HepG2 (cell line): Measurements from ENCODE around the gene APOA1. TPM values are rescaled to one million over a fixed set of nuclear protein-coding genes. Genes with fewer than 3 reads are reported as not detected.
A peak's percentile ranks its signal among the peaks of the same experiment; 100 is the strongest.

Source experiments
- CEBPG ChIP-seq: IDR thresholded peaks from 2 replicates; pipeline ENCODE4 v1.6.1; 2016
- ETV6 ChIP-seq: sonication (generic); formaldehyde crosslinking; conservative IDR thresholded peaks from 2 replicates; pipeline ENCODE4 v1.4.0; 2020; ENCODE audit warnings: missing genetic modification reagents
- FOSL2 ChIP-seq: sonication (generic); formaldehyde crosslinking; IDR thresholded peaks from 2 replicates; pipeline ENCODE4 v1.4.0; 2020; ENCODE audit warnings: missing genetic modification reagents
- FOXK1 ChIP-seq: sonication (generic); formaldehyde crosslinking; IDR thresholded peaks from 2 replicates; pipeline ENCODE4 v1.4.0; 2020; ENCODE audit warnings: low read depth, missing genetic modification reagents, borderline replicate concordance
- GTF3A ChIP-seq: sonication (generic); formaldehyde crosslinking; conservative IDR thresholded peaks from 2 replicates; pipeline ENCODE4 v1.4.0; 2020; ENCODE audit warnings: mild to moderate bottlenecking, missing genetic modification reagents
- HMG20B ChIP-seq: conservative IDR thresholded peaks from 2 replicates; pipeline ENCODE4 v1.6.1; 2016; ENCODE audit warnings: missing genetic modification reagents, missing compliant biosample characterization
- HNRNPLL ChIP-seq: fragments of 200-400 bp; formaldehyde crosslinking; IDR thresholded peaks from 2 replicates; pipeline ENCODE4 v1.6.1; 2017; ENCODE audit warnings: mild to moderate bottlenecking, low read depth, low read length; ENCODE audit not compliant: poor library complexity, severe bottlenecking
- PHF5A ChIP-seq: IDR thresholded peaks from one replicate; pipeline ENCODE4 v1.6.1; 2018; ENCODE audit warnings: low read depth, missing genetic modification reagents; ENCODE audit not compliant: unreplicated experiment
- SKI ChIP-seq: fragments of 450-650 bp; IDR thresholded peaks from one replicate; pipeline ENCODE4 v1.6.1; 2018; ENCODE audit warnings: mild to moderate bottlenecking; ENCODE audit not compliant: partially characterized antibody
- SOX6 ChIP-seq, 2 experiments: fragments of 450-650 bp in 1 of 2; sonication (generic) in 1 of 2; formaldehyde crosslinking in 1 of 2; IDR thresholded peaks; 2 replicates each; pipeline versions ENCODE4 v1.4.0 to v1.6.1; 2017 to 2020; ENCODE audit warnings: antibody characterized with exemption in 1 of 2, mild to moderate bottlenecking in 1 of 2, missing genetic modification reagents in 1 of 2
- SP4 ChIP-seq: sonication (generic); formaldehyde crosslinking; IDR thresholded peaks from 2 replicates; pipeline ENCODE4 v1.8.1; 2023; ENCODE audit warnings: mild to moderate bottlenecking, missing genetic modification reagents
- TAF1 ChIP-seq: sonication (generic); formaldehyde crosslinking; IDR thresholded peaks from 2 replicates; pipeline ENCODE4 v1.4.0; 2020; ENCODE audit warnings: missing genetic modification reagents
- TARDBP ChIP-seq: sonication (generic); formaldehyde crosslinking; IDR thresholded peaks from 2 replicates; pipeline ENCODE4 v1.8.0; 2022; ENCODE audit warnings: mild to moderate bottlenecking, missing genetic modification reagents
- ZNF234 ChIP-seq: sonication (generic); formaldehyde crosslinking; conservative IDR thresholded peaks from 2 replicates; pipeline ENCODE4 v1.5.1; 2020; ENCODE audit warnings: mild to moderate bottlenecking, missing genetic modification reagents
- ZNF550 ChIP-seq: sonication (generic); formaldehyde crosslinking; IDR thresholded peaks from 2 replicates; pipeline ENCODE4 v1.4.0; 2020; ENCODE audit warnings: mild to moderate bottlenecking, missing genetic modification reagents, borderline replicate concordance
- ZNF598 ChIP-seq: sonication (generic); formaldehyde crosslinking; IDR thresholded peaks from 2 replicates; pipeline ENCODE4 v1.5.1; 2020; ENCODE audit warnings: mild to moderate bottlenecking, missing genetic modification reagents, borderline replicate concordance
- ZNF605 ChIP-seq: sonication (generic); formaldehyde crosslinking; IDR thresholded peaks from 2 replicates; pipeline ENCODE4 v1.8.0; 2022; ENCODE audit warnings: mild to moderate bottlenecking, missing genetic modification reagents
- ZNF644 ChIP-seq: IDR thresholded peaks from 2 replicates; pipeline ENCODE4 v1.6.1; 2016; ENCODE audit warnings: low read depth
- ZNF746 ChIP-seq: sonication (generic); formaldehyde crosslinking; IDR thresholded peaks from 2 replicates; pipeline ENCODE4 v1.8.0; 2022; ENCODE audit warnings: mild to moderate bottlenecking, missing genetic modification reagents
- ZNF878 ChIP-seq: sonication (generic); formaldehyde crosslinking; IDR thresholded peaks from 2 replicates; pipeline ENCODE4 v1.8.1; 2023; ENCODE audit warnings: mild to moderate bottlenecking, missing genetic modification reagents, moderate library complexity
- polyA plus RNA-seq, 8 experiments: library from polyadenylated mRNA; depleted of rRNA in 3 of 8; stranded (reverse) in 7 of 8; unstranded in 1 of 8; fragments of >200 nt; fragmentation: Illumina TruSeq in 4 of 8; extraction: Trizol in 4 of 8; gene quantifications; 2 replicates each; pipeline versions ENCODE4 v1.2.1 to v1.2.3, GENCODE V29; 2011 to 2016; ENCODE audit warnings: low read depth in 4 of 8, missing spikeins in 1 of 8, mixed read lengths in 1 of 8; ENCODE audit not compliant: insufficient read depth in 1 of 8
- total RNA-seq, 5 experiments: library from RNA; depleted of rRNA; stranded (reverse); fragments of >200 nt; fragmentation: Illumina TruSeq; extraction: Trizol; gene quantifications; 2 replicates each; pipeline ENCODE4 v1.2.3, GENCODE V29; 2016; ENCODE audit warnings: low read depth in 1 of 5
- TF ChIP-seq, protein P1 (sequence below): sonication (generic); formaldehyde crosslinking; IDR thresholded peaks from 2 replicates; pipeline ENCODE4 v1.4.0; 2020; ENCODE audit warnings: missing genetic modification reagents
- TF ChIP-seq, protein P2 (sequence below): sonication (generic); formaldehyde crosslinking; IDR thresholded peaks from 2 replicates; pipeline ENCODE4 v1.4.0; 2020; ENCODE audit warnings: missing genetic modification reagents, borderline replicate concordance
- TF ChIP-seq, protein P3 (sequence below): sonication (generic); formaldehyde crosslinking; IDR thresholded peaks from 2 replicates; pipeline ENCODE4 v1.4.0; 2020; ENCODE audit warnings: mild to moderate bottlenecking, missing genetic modification reagents

The APOA1 gene
- total and polyA plus RNA-seq, 2 of the 13 experiments (the other 11 are each of a cell fraction or from before 2014, with no cell fraction given) = 1,973 to 5,485 TPM

DNA sequence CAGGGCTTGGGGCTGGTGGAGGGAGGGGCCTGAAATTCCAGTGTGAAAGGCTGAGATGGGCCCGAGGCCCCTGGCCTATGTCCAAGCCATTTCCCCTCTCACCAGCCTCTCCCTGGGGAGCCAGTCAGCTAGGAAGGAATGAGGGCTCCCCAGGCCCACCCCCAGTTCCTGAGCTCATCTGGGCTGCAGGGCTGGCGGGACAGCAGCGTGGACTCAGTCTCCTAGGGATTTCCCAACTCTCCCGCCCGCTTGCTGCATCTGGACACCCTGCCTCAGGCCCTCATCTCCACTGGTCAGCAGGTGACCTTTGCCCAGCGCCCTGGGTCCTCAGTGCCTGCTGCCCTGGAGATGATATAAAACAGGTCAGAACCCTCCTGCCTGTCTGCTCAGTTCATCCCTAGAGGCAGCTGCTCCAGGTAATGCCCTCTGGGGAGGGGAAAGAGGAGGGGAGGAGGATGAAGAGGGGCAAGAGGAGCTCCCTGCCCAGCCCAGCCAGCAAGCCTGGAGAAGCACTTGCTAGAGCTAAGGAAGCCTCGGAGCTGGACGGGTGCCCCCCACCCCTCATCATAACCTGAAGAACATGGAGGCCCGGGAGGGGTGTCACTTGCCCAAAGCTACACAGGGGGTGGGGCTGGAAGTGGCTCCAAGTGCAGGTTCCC, 7.8 kb downstream of the APOA1 start, which contains the start of gene APOC3 (continued):
- TF ChIP-seq SOX6 (IDR thresholded peaks at IDR 0.05) (no peak), SOX6 (CRISPR knock-in tag; IDR thresholded peaks at IDR 0.05) (peak; percentile 77), ZNF644 (CRISPR knock-in tag) (no peak), HNRNPLL (no peak), ZNF550 (no peak), TARDBP (CRISPR knock-in tag) (peak; percentile 52; the same call in 1 of the 2 replicates), ZNF598 (CRISPR knock-in tag) (no peak), SP4 (CRISPR knock-in tag) (peak; percentile 69), ZNF234 (no peak), ETV6 (no peak), ZNF878 (CRISPR knock-in tag) (peak; percentile 78; the same call in 1 of the 2 replicates), ZNF605 (CRISPR knock-in tag) (peak; percentile 55; the same call in 1 of the 2 replicates), CEBPG (CRISPR knock-in tag) (peak; percentile 95), TAF1 (peak; percentile 73), ZNF746 (CRISPR knock-in tag) (peak; percentile 94), FOXK1 (CRISPR knock-in tag) (peak; percentile 64), HMG20B (CRISPR knock-in tag) (peak; percentile 40; the same call in 1 of the 2 replicates), PHF5A (CRISPR knock-in tag) (no peak), FOSL2 (peak; percentile 61), GTF3A (CRISPR knock-in tag) (no peak; the same call in 1 of the 2 replicates), SKI (peak; percentile 68)
- TF ChIP-seq, protein P1, sequence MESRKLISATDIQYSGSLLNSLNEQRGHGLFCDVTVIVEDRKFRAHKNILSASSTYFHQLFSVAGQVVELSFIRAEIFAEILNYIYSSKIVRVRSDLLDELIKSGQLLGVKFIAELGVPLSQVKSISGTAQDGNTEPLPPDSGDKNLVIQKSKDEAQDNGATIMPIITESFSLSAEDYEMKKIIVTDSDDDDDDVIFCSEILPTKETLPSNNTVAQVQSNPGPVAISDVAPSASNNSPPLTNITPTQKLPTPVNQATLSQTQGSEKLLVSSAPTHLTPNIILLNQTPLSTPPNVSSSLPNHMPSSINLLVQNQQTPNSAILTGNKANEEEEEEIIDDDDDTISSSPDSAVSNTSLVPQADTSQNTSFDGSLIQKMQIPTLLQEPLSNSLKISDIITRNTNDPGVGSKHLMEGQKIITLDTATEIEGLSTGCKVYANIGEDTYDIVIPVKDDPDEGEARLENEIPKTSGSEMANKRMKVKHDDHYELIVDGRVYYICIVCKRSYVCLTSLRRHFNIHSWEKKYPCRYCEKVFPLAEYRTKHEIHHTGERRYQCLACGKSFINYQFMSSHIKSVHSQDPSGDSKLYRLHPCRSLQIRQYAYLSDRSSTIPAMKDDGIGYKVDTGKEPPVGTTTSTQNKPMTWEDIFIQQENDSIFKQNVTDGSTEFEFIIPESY (CRISPR knock-in tag) = 0 out of 2 replicates have a peak, but pooled peaks have one; percentile 5
- TF ChIP-seq, protein P2, sequence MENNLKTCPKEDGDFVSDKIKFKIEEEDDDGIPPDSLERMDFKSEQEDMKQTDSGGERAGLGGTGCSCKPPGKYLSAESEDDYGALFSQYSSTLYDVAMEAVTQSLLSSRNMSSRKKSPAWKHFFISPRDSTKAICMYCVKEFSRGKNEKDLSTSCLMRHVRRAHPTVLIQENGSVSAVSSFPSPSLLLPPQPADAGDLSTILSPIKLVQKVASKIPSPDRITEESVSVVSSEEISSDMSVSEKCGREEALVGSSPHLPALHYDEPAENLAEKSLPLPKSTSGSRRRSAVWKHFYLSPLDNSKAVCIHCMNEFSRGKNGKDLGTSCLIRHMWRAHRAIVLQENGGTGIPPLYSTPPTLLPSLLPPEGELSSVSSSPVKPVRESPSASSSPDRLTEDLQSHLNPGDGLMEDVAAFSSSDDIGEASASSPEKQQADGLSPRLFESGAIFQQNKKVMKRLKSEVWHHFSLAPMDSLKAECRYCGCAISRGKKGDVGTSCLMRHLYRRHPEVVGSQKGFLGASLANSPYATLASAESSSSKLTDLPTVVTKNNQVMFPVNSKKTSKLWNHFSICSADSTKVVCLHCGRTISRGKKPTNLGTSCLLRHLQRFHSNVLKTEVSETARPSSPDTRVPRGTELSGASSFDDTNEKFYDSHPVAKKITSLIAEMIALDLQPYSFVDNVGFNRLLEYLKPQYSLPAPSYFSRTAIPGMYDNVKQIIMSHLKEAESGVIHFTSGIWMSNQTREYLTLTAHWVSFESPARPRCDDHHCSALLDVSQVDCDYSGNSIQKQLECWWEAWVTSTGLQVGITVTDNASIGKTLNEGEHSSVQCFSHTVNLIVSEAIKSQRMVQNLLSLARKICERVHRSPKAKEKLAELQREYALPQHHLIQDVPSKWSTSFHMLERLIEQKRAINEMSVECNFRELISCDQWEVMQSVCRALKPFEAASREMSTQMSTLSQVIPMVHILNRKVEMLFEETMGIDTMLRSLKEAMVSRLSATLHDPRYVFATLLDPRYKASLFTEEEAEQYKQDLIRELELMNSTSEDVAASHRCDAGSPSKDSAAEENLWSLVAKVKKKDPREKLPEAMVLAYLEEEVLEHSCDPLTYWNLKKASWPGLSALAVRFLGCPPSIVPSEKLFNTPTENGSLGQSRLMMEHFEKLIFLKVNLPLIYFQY (CRISPR knock-in tag) = peak; percentile 77; the same call in 1 of the 2 replicates
- TF ChIP-seq, protein P3, sequence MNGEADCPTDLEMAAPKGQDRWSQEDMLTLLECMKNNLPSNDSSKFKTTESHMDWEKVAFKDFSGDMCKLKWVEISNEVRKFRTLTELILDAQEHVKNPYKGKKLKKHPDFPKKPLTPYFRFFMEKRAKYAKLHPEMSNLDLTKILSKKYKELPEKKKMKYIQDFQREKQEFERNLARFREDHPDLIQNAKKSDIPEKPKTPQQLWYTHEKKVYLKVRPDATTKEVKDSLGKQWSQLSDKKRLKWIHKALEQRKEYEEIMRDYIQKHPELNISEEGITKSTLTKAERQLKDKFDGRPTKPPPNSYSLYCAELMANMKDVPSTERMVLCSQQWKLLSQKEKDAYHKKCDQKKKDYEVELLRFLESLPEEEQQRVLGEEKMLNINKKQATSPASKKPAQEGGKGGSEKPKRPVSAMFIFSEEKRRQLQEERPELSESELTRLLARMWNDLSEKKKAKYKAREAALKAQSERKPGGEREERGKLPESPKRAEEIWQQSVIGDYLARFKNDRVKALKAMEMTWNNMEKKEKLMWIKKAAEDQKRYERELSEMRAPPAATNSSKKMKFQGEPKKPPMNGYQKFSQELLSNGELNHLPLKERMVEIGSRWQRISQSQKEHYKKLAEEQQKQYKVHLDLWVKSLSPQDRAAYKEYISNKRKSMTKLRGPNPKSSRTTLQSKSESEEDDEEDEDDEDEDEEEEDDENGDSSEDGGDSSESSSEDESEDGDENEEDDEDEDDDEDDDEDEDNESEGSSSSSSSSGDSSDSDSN (CRISPR knock-in tag) = no peak
